SK-N-MC (cell line): ENCODE results near the gene ADAMTS4.

ENCODE experiments used
- EZH2 ChIP-seq: fragments of 200-600 bp; sonication (generic); IDR thresholded peaks from one replicate; pipeline ENCODE4 v1.6.1; 2017; ENCODE audit warnings: antibody characterized with exemption
- POLR2AphosphoS5 ChIP-seq: IDR thresholded peaks from 2 replicates; pipeline ENCODE4 v1.6.1; 2012; ENCODE audit warnings: mild to moderate bottlenecking, low read depth, low read length, borderline replicate concordance

DNA sequence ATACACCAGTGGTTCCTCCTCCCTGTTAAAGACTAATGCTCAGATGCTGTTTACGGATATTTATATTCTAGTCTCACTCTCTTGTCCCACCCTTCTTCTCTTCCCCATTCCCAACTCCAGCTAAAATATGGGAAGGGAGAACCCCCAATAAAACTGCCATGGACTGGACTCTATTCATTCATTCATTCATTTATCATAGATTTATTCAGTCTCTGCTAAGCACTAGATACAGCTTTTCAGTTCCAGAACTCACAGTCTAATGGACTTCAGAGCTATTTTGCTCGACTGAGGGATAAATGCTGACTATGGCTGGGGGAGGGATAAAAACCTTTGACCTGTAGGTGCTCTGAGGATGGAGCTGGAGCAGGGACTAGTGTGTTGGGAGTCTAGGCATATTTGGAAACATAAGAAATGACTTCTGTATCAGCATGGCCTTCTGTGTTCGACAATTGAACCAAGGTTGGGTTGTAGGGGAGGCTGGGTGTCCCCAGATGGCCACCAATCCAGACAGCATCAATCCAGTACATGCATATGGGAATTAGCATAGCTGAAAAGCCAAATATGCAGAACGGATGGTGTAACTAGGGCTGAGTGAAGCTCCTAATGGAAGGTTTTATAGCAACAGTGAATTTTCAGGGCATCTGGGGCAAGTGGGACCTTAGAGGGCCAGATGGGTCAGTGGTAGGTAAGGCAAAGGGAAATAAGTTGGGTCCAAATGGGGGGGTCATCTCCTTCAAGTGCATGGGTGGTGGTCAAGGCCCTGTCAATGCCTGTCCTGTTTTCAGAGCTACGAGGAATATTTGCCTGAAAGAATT lies 20.4 kb upstream of the ADAMTS4 start:
- TF ChIP-seq POLR2AphosphoS5 (no peak), EZH2 (no peak)
